Measurements from ENCODE around the gene SIN3B.

SIN3B gene

DNA sequence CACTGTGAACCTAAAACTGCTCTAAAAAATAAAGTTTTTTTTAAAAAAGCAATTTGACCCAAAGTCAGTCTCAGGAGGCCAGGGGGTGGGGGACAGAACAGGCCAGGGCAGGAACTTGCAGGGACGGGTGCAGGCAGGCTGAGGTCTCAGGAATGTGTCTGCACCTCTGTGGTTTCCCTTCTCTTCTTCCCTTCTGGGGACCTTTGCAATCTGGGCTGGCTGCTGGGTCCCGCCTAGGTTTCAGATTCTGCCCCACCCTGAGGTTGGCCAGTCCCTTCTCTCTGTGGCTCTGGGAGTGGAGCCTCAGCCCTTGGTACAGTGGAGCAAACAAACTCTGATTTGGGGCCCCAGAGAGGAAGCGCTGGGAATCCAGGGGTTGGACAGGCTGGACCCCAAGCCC, 54.3 kb downstream of the SIN3B start:
- H3K79me2 ChIP-seq (ENCODE audit: insufficient read depth, low read length), result no peaks in the 10 kb centered on the region
- H3K9ac ChIP-seq (ENCODE audit: low read length), result no peak overlapping the region
- TF ChIP-seq EZH2phosphoT487 (conservative IDR thresholded peaks at IDR 0.05; ENCODE audit: low read length), result no peak
- no peak overlapping the region for H3K4me3 ChIP-seq (ENCODE audit: insufficient read depth, low read length, poor library complexity, severe bottlenecking)
- no peak overlapping the region for H3K27ac ChIP-seq (ENCODE audit: low read depth, low read length)
- H3K4me2 ChIP-seq (ENCODE audit: low read depth, low read length, poor library complexity, severe bottlenecking), result no peak overlapping the region
- no peaks in the 10 kb centered on the region for H3K27me3 ChIP-seq (ENCODE audit: low read length)
- H3F3A ChIP-seq (ENCODE audit: insufficient read depth), result no peaks in the 10 kb centered on the region
- no peak overlapping the region for H2AFZ ChIP-seq (ENCODE audit: low read depth, low read length, severe bottlenecking)
- no peaks in the 10 kb centered on the region for H3K36me3 ChIP-seq (ENCODE audit: low read length)
- H3K9me2 ChIP-seq (replicated peaks; ENCODE audit: insufficient read depth, low read length), result no peaks in the 10 kb centered on the region
- H4K20me1 ChIP-seq (ENCODE audit: low read depth, low read length), result no peaks in the 10 kb centered on the region
- peaks cover 14% of the 10 kb centered on the region; the same call in 1 of the 2 replicates for H3K9me3 ChIP-seq (ENCODE audit: insufficient read depth, low read length)

GRCh38 chr19:16885166-16885565, 56.0 kb downstream of the SIN3B start:
- TF ChIP-seq EZH2phosphoT487 (conservative IDR thresholded peaks at IDR 0.05; ENCODE audit: low read length) (no peak), CTCF (IDR thresholded peaks at IDR 0.05; ENCODE audit: insufficient read depth, low read length, poor library complexity, severe bottlenecking) (no peak)
- Histone ChIP-seq H3K27ac (ENCODE audit: low read depth, low read length) (no peak overlapping the region), H3K9me3 (ENCODE audit: insufficient read depth, low read length) (peaks cover 14% of the 10 kb centered on the region; the same call in 1 of the 2 replicates)

DNA sequence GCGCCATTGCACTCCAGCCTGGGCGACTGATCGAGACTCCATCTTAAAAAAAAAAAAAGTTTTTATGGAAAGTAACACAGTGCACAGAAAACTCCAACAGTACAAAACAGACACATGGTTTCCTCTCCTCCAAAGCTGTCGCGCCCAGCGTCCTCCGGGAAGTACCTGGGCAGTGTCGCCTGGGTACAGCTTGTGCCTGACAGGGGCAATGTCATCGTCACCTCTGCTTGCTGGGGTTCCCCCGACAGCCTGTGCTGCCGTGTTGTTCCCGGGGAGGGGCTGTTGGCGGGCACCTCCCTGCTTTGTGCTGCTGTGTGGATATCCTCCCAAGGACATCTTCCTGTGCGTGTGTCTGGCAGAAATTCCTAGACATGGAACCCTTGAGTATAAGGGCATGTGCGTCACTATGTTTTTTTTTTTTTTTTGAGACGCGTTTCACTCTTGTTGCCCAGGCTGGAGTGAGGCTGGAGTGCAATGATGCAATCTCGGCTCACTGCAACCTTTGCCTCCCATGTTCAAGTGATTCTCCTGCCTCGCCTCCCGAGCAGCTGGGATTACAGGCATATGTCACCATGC, 57.2 kb downstream of the SIN3B start:
- Histone ChIP-seq H4K20me1 (ENCODE audit: low read depth, low read length) (no peaks in the 10 kb centered on the region), H3K9me2 (replicated peaks; ENCODE audit: insufficient read depth, low read length) (no peaks in the 10 kb centered on the region), H3K9me3 (ENCODE audit: insufficient read depth, low read length) (peaks cover 14% of the 10 kb centered on the region; the same call in 1 of the 2 replicates), H3K27me3 (ENCODE audit: low read length) (no peaks in the 10 kb centered on the region), H3K27ac (ENCODE audit: low read depth, low read length) (no peak overlapping the region), H3K79me2 (ENCODE audit: insufficient read depth, low read length) (no peaks in the 10 kb centered on the region), H2AFZ (ENCODE audit: low read depth, low read length, severe bottlenecking) (no peak overlapping the region), H3K4me2 (ENCODE audit: low read depth, low read length, poor library complexity, severe bottlenecking) (no peak overlapping the region), H3K4me3 (ENCODE audit: insufficient read depth, low read length, poor library complexity, severe bottlenecking) (no peak overlapping the region), H3K9ac (ENCODE audit: low read length) (no peak overlapping the region), H3K36me3 (ENCODE audit: low read length) (no peaks in the 10 kb centered on the region), H3F3A (ENCODE audit: insufficient read depth) (no peaks in the 10 kb centered on the region)
- TF ChIP-seq CTCF (IDR thresholded peaks at IDR 0.05; ENCODE audit: insufficient read depth, low read length, poor library complexity, severe bottlenecking) (no peak), EZH2phosphoT487 (conservative IDR thresholded peaks at IDR 0.05; ENCODE audit: low read length) (no peak)

More at GRCh38 chr19:16885166-16885565, 56.0 kb downstream of the SIN3B start:
- Histone ChIP-seq H3F3A (ENCODE audit: insufficient read depth) (no peaks in the 10 kb centered on the region), H4K20me1 (ENCODE audit: low read depth, low read length) (no peaks in the 10 kb centered on the region), H3K9ac (ENCODE audit: low read length) (no peak overlapping the region), H3K27me3 (ENCODE audit: low read length) (no peaks in the 10 kb centered on the region), H2AFZ (ENCODE audit: low read depth, low read length, severe bottlenecking) (no peak overlapping the region), H3K36me3 (ENCODE audit: low read length) (no peaks in the 10 kb centered on the region), H3K4me2 (ENCODE audit: low read depth, low read length, poor library complexity, severe bottlenecking) (no peak overlapping the region), H3K79me2 (ENCODE audit: insufficient read depth, low read length) (no peaks in the 10 kb centered on the region), H3K4me3 (ENCODE audit: insufficient read depth, low read length, poor library complexity, severe bottlenecking) (no peak overlapping the region), H3K9me2 (replicated peaks; ENCODE audit: insufficient read depth, low read length) (no peaks in the 10 kb centered on the region)

Measured in SU-DHL-6 (cell line).